SK-N-SH (cell line): ENCODE data around the gene COL9A3. TPM values are rescaled to one million over a fixed set of nuclear protein-coding genes. Genes with fewer than 3 reads are reported as not detected.

Experiments
- CTCF ChIA-PET: fragments of 300-600, 350-600 bp; formaldehyde crosslinking; extraction: SDS; loops from one replicate; lab custom pipeline; 2021; lab: Yijun Ruan, JAX
- POLR2A ChIA-PET: fragments of 350-600 bp; sonication (Branson Sonifier 250); formaldehyde crosslinking; extraction: SDS; loops from one replicate; lab custom pipeline; 2020; ENCODE audit warnings: antibody characterized with exemption, inconsistent platforms; lab: Yijun Ruan, JAX
- DNase-seq: peaks from one replicate; pipeline ENCODE4 v3.0.0; 2012
- H2AFZ ChIP-seq: fragments of 200-600 bp; sonication (generic); 2 replicates; pipeline ENCODE4 v1.8.1; 2016; ENCODE audit warnings: antibody characterized with exemption, mild to moderate bottlenecking, low read depth
- H3F3A ChIP-seq: fragments of 200-600 bp; sonication (generic); replicated peaks from 2 replicates; pipeline ENCODE3; 2016; ENCODE audit warnings: antibody characterized with exemption, mild to moderate bottlenecking; ENCODE audit not compliant: insufficient read depth
- H3K27ac ChIP-seq, 2 experiments: fragments of 200-500 bp in 1 of 2; fragments of 200-600 bp in 1 of 2; sonication (Bioruptor generic) in 1 of 2; sonication (generic), shearing (Covaris generic) in 1 of 2; 2 replicates each; pipeline versions ENCODE4 v1.5.1 to v1.6.1; 2014 to 2016; ENCODE audit warnings: low read depth in 2 of 2, inconsistent platforms in 1 of 2, low read length in 1 of 2, mild to moderate bottlenecking in 1 of 2, mixed read lengths in 1 of 2
- H3K27me3 ChIP-seq: fragments of 200-600 bp; sonication (generic), shearing (Covaris generic); 2 replicates; pipeline ENCODE4 v1.6.1; 2016; ENCODE audit warnings: mixed run types; ENCODE audit not compliant: insufficient read depth
- H3K36me3 ChIP-seq, 2 experiments: fragments of 200-500 bp in 1 of 2; fragments of 200-600 bp in 1 of 2; sonication (Bioruptor generic) in 1 of 2; sonication (generic) in 1 of 2; replicated peaks in 1 of 2; 2 replicates each; pipeline versions ENCODE3 to v1.5.1; 2014 to 2016; ENCODE audit warnings: low read length in 1 of 2, mild to moderate bottlenecking in 1 of 2; ENCODE audit not compliant: insufficient read depth in 2 of 2, control insufficient read depth in 1 of 2
- H3K4me1 ChIP-seq, 2 experiments: fragments of 200-500 bp in 1 of 2; fragments of 200-600 bp in 1 of 2; sonication (Bioruptor generic) in 1 of 2; sonication (generic), shearing (Covaris generic) in 1 of 2; 2 replicates each; pipeline versions ENCODE4 v1.5.1 to v1.6.1; 2014 to 2016; ENCODE audit warnings: low read depth in 1 of 2, low read length in 1 of 2, mixed run types in 1 of 2; ENCODE audit not compliant: insufficient read depth in 2 of 2, control insufficient read depth in 1 of 2
- H3K4me2 ChIP-seq: fragments of 200-600 bp; sonication (generic), shearing (Covaris generic); 2 replicates; pipeline ENCODE4 v1.6.1; 2017; ENCODE audit warnings: mixed run types
- H3K4me3 ChIP-seq, 2 experiments: fragments of 200-500 bp in 1 of 2; fragments of 200-600 bp in 1 of 2; sonication (Bioruptor generic) in 1 of 2; sonication (generic), shearing (Covaris generic) in 1 of 2; 2 replicates each; pipeline versions ENCODE4 v1.5.1 to v1.8.1; 2014 to 2016; ENCODE audit warnings: low read depth in 2 of 2, inconsistent platforms in 1 of 2, low read length in 1 of 2, mild to moderate bottlenecking in 1 of 2, mixed read lengths in 1 of 2, moderate library complexity in 1 of 2
- H3K79me2 ChIP-seq: fragments of 200-600 bp; sonication (generic); 2 replicates; pipeline ENCODE4 v1.8.1; 2017; ENCODE audit warnings: mild to moderate bottlenecking; ENCODE audit not compliant: insufficient read depth
- H3K9ac ChIP-seq: fragments of 200-600 bp; sonication (generic); 2 replicates; pipeline ENCODE4 v1.6.1; 2017; ENCODE audit warnings: mixed run types
- H3K9me2 ChIP-seq: fragments of 200-600 bp; sonication (generic); 2 replicates; pipeline ENCODE4 v1.6.1; 2017; ENCODE audit warnings: mixed run types
- H3K9me3 ChIP-seq: fragments of 200-600 bp; sonication (generic); 2 replicates; pipeline ENCODE4 v1.6.1; 2017; ENCODE audit warnings: mixed run types, mild to moderate bottlenecking, moderate library complexity
- H4K20me1 ChIP-seq: fragments of 200-600 bp; sonication (generic); 2 replicates; pipeline ENCODE4 v1.6.1; 2017; ENCODE audit warnings: mild to moderate bottlenecking, mixed run types; ENCODE audit not compliant: insufficient read depth
- CHD2 ChIP-seq: fragments of 150-350 bp; IDR thresholded peaks from 2 replicates; pipeline ENCODE4 v1.6.1; 2018; ENCODE audit warnings: low read length; ENCODE audit not compliant: partially characterized antibody
- ELF1 ChIP-seq: IDR thresholded peaks from 2 replicates; pipeline ENCODE4 v1.4.0; 2012
- EZH2phosphoT487 ChIP-seq: fragments of 200-600 bp; sonication (generic); IDR thresholded peaks from 2 replicates; pipeline ENCODE4 v1.6.1; 2017; ENCODE audit warnings: low read depth, mixed run types, mild to moderate bottlenecking, antibody characterized with exemption, moderate library complexity, borderline replicate concordance
- FOXM1 ChIP-seq: IDR thresholded peaks from 2 replicates; pipeline ENCODE4 v1.4.0; 2012; ENCODE audit warnings: low read depth, mild to moderate bottlenecking
- MEF2A ChIP-seq: IDR thresholded peaks from 2 replicates; pipeline ENCODE4 v1.4.0; 2012; ENCODE audit warnings: low read depth, borderline replicate concordance
- NFIC ChIP-seq: IDR thresholded peaks from 2 replicates; pipeline ENCODE4 v1.4.0; 2012; ENCODE audit warnings: borderline replicate concordance
- PBX3 ChIP-seq: IDR thresholded peaks from 2 replicates; pipeline ENCODE4; 2012
- POLR2AphosphoS5 ChIP-seq: IDR thresholded peaks from 2 replicates; pipeline ENCODE4 v1.6.1; 2012; ENCODE audit warnings: low read depth, low read length
- RAD21 ChIP-seq: IDR thresholded peaks from 2 replicates; pipeline ENCODE4 v1.6.1; 2012; ENCODE audit warnings: mild to moderate bottlenecking, low read length
- RCOR1 ChIP-seq: fragments of 150-350 bp; IDR thresholded peaks from 2 replicates; pipeline ENCODE4 v1.6.1; 2017; ENCODE audit warnings: antibody characterized with exemption, low read length
- RFX5 ChIP-seq: IDR thresholded peaks from 2 replicates; pipeline ENCODE4 v1.6.1; 2012; ENCODE audit warnings: mild to moderate bottlenecking, improper control_type of control experiment, low read length
- RXRA ChIP-seq: IDR thresholded peaks from 2 replicates; pipeline ENCODE4 v1.4.0; 2012; ENCODE audit warnings: low read depth, mild to moderate bottlenecking, borderline replicate concordance
- WGBS: methylation state at CpG from one replicate; pipeline ENCODE4 v1.1.6; 2017; ENCODE audit warnings: low lambda C conversion rate; 5-methylcytosine and 5-hydroxymethylcytosine counted together
- polyA plus RNA-seq, 3 experiments: library from polyadenylated mRNA; depleted of rRNA; stranded (reverse); fragments of >200 nt; gene quantifications; 2 replicates each; pipeline ENCODE4 v1.2.3, GENCODE V29; 2012
- TF ChIP-seq, protein P1 (sequence below): IDR thresholded peaks from 2 replicates; pipeline ENCODE4 v1.4.0; 2012; ENCODE audit warnings: low read depth, borderline replicate concordance
- TF ChIP-seq, protein P2 (sequence below): IDR thresholded peaks from 2 replicates; pipeline ENCODE4 v1.4.0; 2012; ENCODE audit warnings: low read depth, borderline replicate concordance
- TF ChIP-seq, protein P3 (sequence below): IDR thresholded peaks from 2 replicates; pipeline ENCODE4 v1.4.0; 2012; ENCODE audit warnings: low read depth

COL9A3 gene
- polyA plus RNA-seq, 1 of the 3 experiments (the other 2 are of a cell fraction), result 2.5 TPM

- no peak overlapping the region for H3K9ac ChIP-seq
- ChIA-PET CTCF (interaction anchor here (0.8 to 2.4 kb wide), 4 partner anchors 13 to 46 kb away, joined by 3 to 8 read pairs (median 4); no protein-coding TSS in a partner anchor), POLR2A (no interaction called here)
- H3K4me1 ChIP-seq, result peaks cover 8 to 9% of the 10 kb centered on the region in 2 experiments; a peak in 3 of 4 replicates
- TF ChIP-seq, protein P1, sequence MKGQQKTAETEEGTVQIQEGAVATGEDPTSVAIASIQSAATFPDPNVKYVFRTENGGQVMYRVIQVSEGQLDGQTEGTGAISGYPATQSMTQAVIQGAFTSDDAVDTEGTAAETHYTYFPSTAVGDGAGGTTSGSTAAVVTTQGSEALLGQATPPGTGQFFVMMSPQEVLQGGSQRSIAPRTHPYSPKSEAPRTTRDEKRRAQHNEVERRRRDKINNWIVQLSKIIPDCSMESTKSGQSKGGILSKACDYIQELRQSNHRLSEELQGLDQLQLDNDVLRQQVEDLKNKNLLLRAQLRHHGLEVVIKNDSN, result no peak
- TF ChIP-seq NFIC, result no peak
- no peak for TF ChIP-seq RXRA
- TF ChIP-seq ELF1, result no peak
- TF ChIP-seq EZH2phosphoT487, result no peak
- H3K27me3 ChIP-seq, result no peaks in the 10 kb centered on the region
- no peak overlapping the region for H3K4me3 ChIP-seq
- H3F3A ChIP-seq, result no peaks in the 10 kb centered on the region
- H3K4me2 ChIP-seq, result no peak overlapping the region
- 96% methylated on average over 5 of the region's 5 CpGs for WGBS
- no peaks in the 10 kb centered on the region for H3K9me2 ChIP-seq
- H3K27ac ChIP-seq, result no peak overlapping the region
- H3K9me3 ChIP-seq, result no peaks in the 10 kb centered on the region
- peaks cover 20% of the 10 kb centered on the region for H4K20me1 ChIP-seq
- DNase-seq, result no peak
- peaks cover 16 to 55% of the 10 kb centered on the region in 2 experiments for H3K36me3 ChIP-seq
- peaks cover 60% of the 10 kb centered on the region for H3K79me2 ChIP-seq
- H2AFZ ChIP-seq, result no peak overlapping the region
Measured at GRCh38 chr20:62855120-62855519, 38.3 kb downstream of the COL9A3 start.

DNA sequence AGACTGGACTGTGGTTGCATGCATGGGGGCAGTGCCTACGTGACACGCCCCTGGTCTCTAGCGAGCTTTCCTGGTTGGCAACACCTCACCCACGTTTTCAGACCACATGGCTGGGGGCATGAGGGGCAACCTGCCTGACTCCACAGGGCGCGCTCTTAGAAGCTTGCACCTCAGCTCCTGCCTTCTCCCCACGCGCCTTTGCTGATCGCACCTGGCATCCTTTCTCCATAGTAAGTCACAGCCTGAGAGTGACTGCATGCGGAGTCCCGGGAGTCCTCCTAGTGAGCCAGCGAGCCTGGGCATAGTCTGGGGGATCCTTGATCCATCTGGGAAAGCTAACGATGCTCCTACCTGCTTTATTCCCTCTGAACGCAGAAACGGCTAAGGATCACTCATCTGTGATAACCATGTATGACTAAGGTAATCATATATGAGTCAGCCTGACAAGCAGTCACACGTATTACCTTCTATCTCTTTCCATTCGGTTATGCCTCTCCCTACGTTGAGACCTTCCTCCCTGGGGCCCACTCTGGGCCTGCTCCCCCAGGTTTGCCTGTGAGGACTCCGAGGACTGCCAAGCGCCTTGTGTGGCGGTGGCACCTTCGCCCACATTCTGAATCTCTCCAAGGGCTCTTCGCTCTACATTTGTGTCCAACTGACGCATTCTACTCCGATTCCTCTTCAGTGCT is 40.2 kb downstream of the COL9A3 start:
- H3F3A ChIP-seq, result peaks cover 1% of the 10 kb centered on the region
- POLR2A ChIA-PET, result no interaction called here

More for the DNA sequence above, 40.2 kb downstream of the COL9A3 start:
- DNase-seq, result no peak
- Histone ChIP-seq H3K9me2 (no peaks in the 10 kb centered on the region), H3K9me3 (no peaks in the 10 kb centered on the region), H3K9ac (no peak overlapping the region), H3K27me3 (no peaks in the 10 kb centered on the region), H3K36me3 (peaks cover 16 to 44% of the 10 kb centered on the region in 2 experiments), H4K20me1 (peaks cover 21% of the 10 kb centered on the region), H3K4me2 (no peak overlapping the region), H3K4me3 (no peak overlapping the region), H3K79me2 (peaks cover 66% of the 10 kb centered on the region), H3K27ac (no peak overlapping the region)
- CTCF ChIA-PET, result interaction anchor here (1.3 to 1.9 kb wide), 2 partner anchors 35 to 115 kb away, joined by 3 to 5 read pairs; no protein-coding TSS in a partner anchor
- WGBS, result 93% methylated on average over 25 of the region's 25 CpGs
- TF ChIP-seq RAD21, result no peak
- TF ChIP-seq NFIC, result no peak
- no peak for TF ChIP-seq CHD2
- no peak for TF ChIP-seq RXRA
- TF ChIP-seq, protein P2, sequence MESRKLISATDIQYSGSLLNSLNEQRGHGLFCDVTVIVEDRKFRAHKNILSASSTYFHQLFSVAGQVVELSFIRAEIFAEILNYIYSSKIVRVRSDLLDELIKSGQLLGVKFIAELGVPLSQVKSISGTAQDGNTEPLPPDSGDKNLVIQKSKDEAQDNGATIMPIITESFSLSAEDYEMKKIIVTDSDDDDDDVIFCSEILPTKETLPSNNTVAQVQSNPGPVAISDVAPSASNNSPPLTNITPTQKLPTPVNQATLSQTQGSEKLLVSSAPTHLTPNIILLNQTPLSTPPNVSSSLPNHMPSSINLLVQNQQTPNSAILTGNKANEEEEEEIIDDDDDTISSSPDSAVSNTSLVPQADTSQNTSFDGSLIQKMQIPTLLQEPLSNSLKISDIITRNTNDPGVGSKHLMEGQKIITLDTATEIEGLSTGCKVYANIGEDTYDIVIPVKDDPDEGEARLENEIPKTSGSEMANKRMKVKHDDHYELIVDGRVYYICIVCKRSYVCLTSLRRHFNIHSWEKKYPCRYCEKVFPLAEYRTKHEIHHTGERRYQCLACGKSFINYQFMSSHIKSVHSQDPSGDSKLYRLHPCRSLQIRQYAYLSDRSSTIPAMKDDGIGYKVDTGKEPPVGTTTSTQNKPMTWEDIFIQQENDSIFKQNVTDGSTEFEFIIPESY, result no peak
- no peak for TF ChIP-seq MEF2A
- no peak for TF ChIP-seq FOXM1
- no peak for TF ChIP-seq PBX3
- no peak for TF ChIP-seq EZH2phosphoT487
- no peak for TF ChIP-seq RCOR1
- TF ChIP-seq ELF1, result no peak
- TF ChIP-seq, protein P3, sequence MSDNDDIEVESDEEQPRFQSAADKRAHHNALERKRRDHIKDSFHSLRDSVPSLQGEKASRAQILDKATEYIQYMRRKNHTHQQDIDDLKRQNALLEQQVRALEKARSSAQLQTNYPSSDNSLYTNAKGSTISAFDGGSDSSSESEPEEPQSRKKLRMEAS, result no peak
- no peak for TF ChIP-seq RFX5
- no peak for TF ChIP-seq POLR2AphosphoS5
- TF ChIP-seq, all 33 proteins: peak for 0
- Histone ChIP-seq H2AFZ (no peak overlapping the region), H3K4me1 (peaks cover 10 to 15% of the 10 kb centered on the region in 2 experiments; a peak in 3 of 4 replicates)
